ENCODE results near the gene CD99L2.

GRCh38 chrX:150854856-150855255 is 43.6 kb downstream of the CD99L2 start:
- TF ChIP-seq POLR2AphosphoS5 (IDR thresholded peaks at IDR 0.05; ENCODE audit: insufficient read depth in 1 of 2, low read depth in 1 of 2) (no peak), CTCF (IDR thresholded peaks at IDR 0.05) (no peak)
